A549 (cell line): Measurements from ENCODE around the gene MED1. TPM values are rescaled to one million over a fixed set of nuclear protein-coding genes. Genes with fewer than 3 reads are reported as not detected.

Source experiments
- ATAC-seq, 2 experiments: fragments of 200-7000 bp in 1 of 2; fragments of >200 bp in 1 of 2; cut with Nextera tagmentation in 1 of 2; cut with Tn5 transposase in 1 of 2; 3 replicates each; pipeline versions ENCODE4 v1.8.0 to v1.9.1; 2018 to 2020; ENCODE audit warnings: mild to moderate bottlenecking in 1 of 2, moderate library complexity in 1 of 2
- CTCF ChIA-PET: fragments of 300-600 bp; sonication (Branson Sonifier 250); formaldehyde crosslinking; extraction: SDS; loops from one replicate; lab custom pipeline; 2021; ENCODE audit warnings: antibody characterized with exemption, inconsistent platforms; lab: Yijun Ruan, JAX
- POLR2A ChIA-PET: fragments of 350-600 bp; formaldehyde crosslinking; extraction: SDS; loops from one replicate; lab custom pipeline; 2021; ENCODE audit warnings: antibody characterized with exemption, inconsistent platforms; lab: Yijun Ruan, JAX
- DNase-seq, 2 experiments: peaks; one replicate each; pipeline versions ENCODE4 v3.0.0 to v3.0.0-alpha.2; 2011 to 2016; ENCODE audit warnings: low read depth in 1 of 2, low spot score in 1 of 2
- FAIRE-seq: peaks from 2 replicates; lab custom pipeline; 2011; peaks lifted over from hg19 to GRCh38; lab: Jason Lieb, UNC
- H3K27ac ChIP-seq, 2 experiments: fragments of >200 bp; sonication (Bioruptor Twin); formaldehyde crosslinking; 3 replicates each; pipeline ENCODE4 v1.5.1; 2016 to 2017
- H3K4me1 ChIP-seq: fragments of >200 bp; sonication (Bioruptor Twin); formaldehyde crosslinking; 3 replicates; pipeline ENCODE4 v1.6.1; 2016
- H3K4me2 ChIP-seq: fragments of >200 bp; sonication (Bioruptor Twin); formaldehyde crosslinking; 3 replicates; pipeline ENCODE4 v1.6.1; 2016
- H3K4me3 ChIP-seq: fragments of >200 bp; sonication (Bioruptor Twin); formaldehyde crosslinking; 3 replicates; pipeline ENCODE4 v1.5.1; 2016
- H3K9me3 ChIP-seq: fragments of >200 bp; sonication (Bioruptor Twin); formaldehyde crosslinking; 3 replicates; pipeline ENCODE4 v1.6.1; 2016
- ATOH8 ChIP-seq: fragments of 250-450 bp; sonication (Bioruptor Pico); IDR thresholded peaks from 2 replicates; pipeline ENCODE4 v1.5.0; 2020; ENCODE audit warnings: low read depth, mild to moderate bottlenecking, moderate library complexity
- CBX2 ChIP-seq: fragments of 200-600 bp; sonication (generic); IDR thresholded peaks from 2 replicates; pipeline ENCODE4 v1.6.1; 2016; ENCODE audit warnings: low read depth, mild to moderate bottlenecking, borderline replicate concordance
- CEBPB ChIP-seq, 2 experiments: fragments of >200 bp in 1 of 2; sonication (Bioruptor Twin) in 1 of 2; formaldehyde crosslinking in 1 of 2; IDR thresholded peaks; 2 replicates each; pipeline ENCODE4 v1.6.1; 2012 to 2016
- CHD4 ChIP-seq: fragments of 200-600 bp; sonication (generic); IDR thresholded peaks from 2 replicates; pipeline ENCODE4 v1.6.1; 2016; ENCODE audit warnings: antibody characterized with exemption, mild to moderate bottlenecking, borderline replicate concordance
- EP300 ChIP-seq, 2 experiments: fragments of >200 bp; sonication (Bioruptor Twin); formaldehyde crosslinking; IDR thresholded peaks; 2 replicates in 1 of 2; 3 replicates in 1 of 2; pipeline ENCODE4 v1.6.1; 2016 to 2017
- FOSL2 ChIP-seq, 2 experiments: fragments of 450-650 bp in 1 of 2; fragments of >200 bp in 1 of 2; sonication (Bioruptor Twin) in 1 of 2; formaldehyde crosslinking; IDR thresholded peaks; 2 replicates each; pipeline versions ENCODE4 v1.5.0 to v1.6.1; 2016 to 2020; ENCODE audit warnings: mild to moderate bottlenecking in 1 of 2, moderate library complexity in 1 of 2
- HDAC2 ChIP-seq: fragments of 200-600 bp; sonication (generic); IDR thresholded peaks from 2 replicates; pipeline ENCODE4 v1.6.1; 2016
- HMGXB4 ChIP-seq: fragments of 250-450 bp; sonication (Bioruptor Pico); IDR thresholded peaks from 2 replicates; pipeline ENCODE4 v1.5.0; 2021; ENCODE audit warnings: mild to moderate bottlenecking, moderate library complexity, borderline replicate concordance
- HOXB13 ChIP-seq: fragments of 250-450 bp; sonication (Bioruptor Pico); IDR thresholded peaks from 2 replicates; pipeline ENCODE4 v1.5.0; 2020; ENCODE audit warnings: low read depth, mild to moderate bottlenecking, moderate library complexity
- JUN ChIP-seq, 2 experiments: fragments of >200 bp; sonication (Bioruptor Twin); formaldehyde crosslinking; IDR thresholded peaks; 2 replicates in 1 of 2; 3 replicates in 1 of 2; pipeline ENCODE4 v1.6.1; 2016 to 2017
- JUNB ChIP-seq: fragments of >200 bp; sonication (Bioruptor Twin); formaldehyde crosslinking; IDR thresholded peaks from 2 replicates; pipeline ENCODE4 v1.6.1; 2016
- KDM1A ChIP-seq: fragments of 200-600 bp; sonication (generic); IDR thresholded peaks from 2 replicates; pipeline ENCODE4 v1.6.1; 2016; ENCODE audit warnings: low read depth, mild to moderate bottlenecking
- MAFK ChIP-seq: fragments of 450-650 bp; IDR thresholded peaks from 2 replicates; pipeline ENCODE4 v1.6.1; 2014; ENCODE audit not compliant: partially characterized antibody
- MYC ChIP-seq: IDR thresholded peaks from 2 replicates; pipeline ENCODE4 v1.6.1; 2012; ENCODE audit warnings: mild to moderate bottlenecking, inconsistent platforms, low read length, improper control_type of control experiment, borderline replicate concordance
- NR3C1 ChIP-seq: fragments of >200 bp; sonication (Bioruptor Twin); formaldehyde crosslinking; IDR thresholded peaks from 3 replicates; pipeline ENCODE4 v1.6.1; 2017
- PBX3 ChIP-seq: IDR thresholded peaks from 2 replicates; pipeline ENCODE4 v1.6.1; 2012
- PHF8 ChIP-seq: fragments of 200-600 bp; sonication (generic); IDR thresholded peaks from 2 replicates; pipeline ENCODE4 v1.6.1; 2016; ENCODE audit warnings: low read depth, mild to moderate bottlenecking, antibody characterized with exemption, moderate library complexity, borderline replicate concordance
- RCOR1 ChIP-seq: fragments of 150-350 bp; IDR thresholded peaks from 2 replicates; pipeline ENCODE4 v1.6.1; 2014; ENCODE audit warnings: antibody characterized with exemption, low read length, low read depth
- RFX5 ChIP-seq: fragments of 450-650 bp; IDR thresholded peaks from 2 replicates; pipeline ENCODE4 v1.7.1; 2014; ENCODE audit warnings: antibody characterized with exemption, mild to moderate bottlenecking, moderate library complexity
- TP53 ChIP-seq: fragments of 250-450 bp; sonication (Bioruptor Pico); IDR thresholded peaks from 2 replicates; pipeline ENCODE4 v1.5.0; 2021; ENCODE audit warnings: mild to moderate bottlenecking, moderate library complexity
- ZC3H11A ChIP-seq: fragments of 450-650 bp; IDR thresholded peaks from 2 replicates; pipeline ENCODE4 v1.6.1; 2014; ENCODE audit warnings: antibody characterized with exemption, mild to moderate bottlenecking
- ZSCAN20 ChIP-seq: fragments of 250-450 bp; sonication (Bioruptor Pico); IDR thresholded peaks from 2 replicates; pipeline ENCODE4 v1.8.0; 2022; ENCODE audit warnings: mild to moderate bottlenecking, moderate library complexity
- whole genome bisulfite sequencing: methylation state at CpG from one replicate; pipeline ENCODE4 v1.1.6; 2017; ENCODE audit errors: missing lambda C conversion rate; 5-methylcytosine and 5-hydroxymethylcytosine counted together
- polyA plus RNA-seq, 4 experiments: library from polyadenylated mRNA; depleted of rRNA in 3 of 4; stranded (reverse); fragments of >200 nt; fragmentation: RNase III in 1 of 4; extraction: RNeasy Plus Mini Kit Qiagen cat#74134 plus additional on column Dnase treatment in 1 of 4; gene quantifications; 2 replicates in 3 of 4; 3 replicates in 1 of 4; pipeline ENCODE4 v1.2.3, GENCODE V29; 2011 to 2017
- TF ChIP-seq, protein P1 (sequence below): fragments of 200-600 bp; sonication (generic); IDR thresholded peaks from 2 replicates; pipeline ENCODE4 v1.6.1; 2016; ENCODE audit warnings: antibody characterized with exemption, mild to moderate bottlenecking, moderate library complexity

Gene MED1
- polyA plus RNA-seq, 2 of the 4 experiments (the other 2 are of a cell fraction), result 33.8 to 76.2 TPM

DNA sequence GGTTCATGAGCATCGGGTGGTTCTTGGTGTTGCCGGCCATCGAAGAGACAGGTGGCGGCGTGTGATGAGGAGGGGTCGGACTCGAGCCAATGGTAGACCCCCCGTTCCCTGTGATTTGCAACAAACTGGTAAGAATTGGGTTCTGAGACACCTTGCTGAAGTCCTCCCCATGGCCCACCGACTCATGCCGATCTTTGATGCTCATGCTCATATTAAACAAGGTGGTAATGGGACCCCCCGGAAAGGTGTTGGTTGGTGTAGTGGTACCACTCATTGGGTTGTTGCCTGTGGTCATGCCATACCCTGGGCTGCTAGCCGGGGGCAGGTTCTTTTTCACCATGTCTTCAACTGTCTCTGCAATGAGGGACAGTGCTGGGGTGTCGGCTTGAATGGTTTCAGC, 40.8 kb downstream of the MED1 start:
- DNase-seq (no peak), FAIRE-seq (no peak)
- CTCF ChIA-PET, result no interaction called here
- POLR2A ChIA-PET, result interaction anchor here (0.5 kb wide), 1 partner anchor 12 kb away, joined by 3 read pairs; no protein-coding TSS in a partner anchor
- WGBS, result 97% methylated on average over 13 of the region's 13 CpGs
- Histone ChIP-seq H3K4me2 (no peak overlapping the region), H3K27ac (no peak overlapping the region), H3K4me3 (no peak overlapping the region), H3K4me1 (peaks cover 27% of the 10 kb centered on the region), H3K9me3 (no peaks in the 10 kb centered on the region)
- TF ChIP-seq ZSCAN20 (CRISPR knock-in tag) (no peak), MAFK (no peak)
- TF ChIP-seq, all 56 proteins: peak for 0
- no peak for ATAC-seq

GRCh38 chr17:39408360-39408759, 42.7 kb downstream of the MED1 start:
- ATAC-seq (no peak), FAIRE-seq (no peak), DNase-seq (no peak)
- 76% methylated on average over 2 of the region's 2 CpGs for WGBS
- no peak overlapping the region for H3K4me2 ChIP-seq
- peaks cover 44% of the 10 kb centered on the region for H3K4me1 ChIP-seq
- H3K27ac ChIP-seq, result no peak overlapping the region
- CTCF ChIA-PET, result interaction anchor here (0.6 kb wide), 1 partner anchor 395 kb away, joined by 4 read pairs; no protein-coding TSS in a partner anchor
- POLR2A ChIA-PET, result no interaction called here
- TF ChIP-seq HOXB13 (CRISPR knock-in tag), result no peak
- TF ChIP-seq EP300 (IDR thresholded peaks at IDR 0.05), result no peak
- TF ChIP-seq PHF8, result no peak
- TF ChIP-seq RCOR1, result no peak
- TF ChIP-seq MYC, result no peak
- no peak for TF ChIP-seq KDM1A
- TF ChIP-seq ZC3H11A, result no peak
- no peak for TF ChIP-seq TP53
- no peak for TF ChIP-seq JUN (IDR thresholded peaks at IDR 0.05)
- TF ChIP-seq MAFK, result no peak
- TF ChIP-seq CBX2, result no peak
- TF ChIP-seq HMGXB4 (CRISPR knock-in tag), result no peak
- TF ChIP-seq HDAC2, result no peak
- TF ChIP-seq JUNB, result no peak
- TF ChIP-seq FOSL2 (IDR thresholded peaks at IDR 0.05), result no peak
- no peak for TF ChIP-seq FOSL2 (CRISPR knock-in tag; IDR thresholded peaks at IDR 0.05)
- TF ChIP-seq, protein P1, sequence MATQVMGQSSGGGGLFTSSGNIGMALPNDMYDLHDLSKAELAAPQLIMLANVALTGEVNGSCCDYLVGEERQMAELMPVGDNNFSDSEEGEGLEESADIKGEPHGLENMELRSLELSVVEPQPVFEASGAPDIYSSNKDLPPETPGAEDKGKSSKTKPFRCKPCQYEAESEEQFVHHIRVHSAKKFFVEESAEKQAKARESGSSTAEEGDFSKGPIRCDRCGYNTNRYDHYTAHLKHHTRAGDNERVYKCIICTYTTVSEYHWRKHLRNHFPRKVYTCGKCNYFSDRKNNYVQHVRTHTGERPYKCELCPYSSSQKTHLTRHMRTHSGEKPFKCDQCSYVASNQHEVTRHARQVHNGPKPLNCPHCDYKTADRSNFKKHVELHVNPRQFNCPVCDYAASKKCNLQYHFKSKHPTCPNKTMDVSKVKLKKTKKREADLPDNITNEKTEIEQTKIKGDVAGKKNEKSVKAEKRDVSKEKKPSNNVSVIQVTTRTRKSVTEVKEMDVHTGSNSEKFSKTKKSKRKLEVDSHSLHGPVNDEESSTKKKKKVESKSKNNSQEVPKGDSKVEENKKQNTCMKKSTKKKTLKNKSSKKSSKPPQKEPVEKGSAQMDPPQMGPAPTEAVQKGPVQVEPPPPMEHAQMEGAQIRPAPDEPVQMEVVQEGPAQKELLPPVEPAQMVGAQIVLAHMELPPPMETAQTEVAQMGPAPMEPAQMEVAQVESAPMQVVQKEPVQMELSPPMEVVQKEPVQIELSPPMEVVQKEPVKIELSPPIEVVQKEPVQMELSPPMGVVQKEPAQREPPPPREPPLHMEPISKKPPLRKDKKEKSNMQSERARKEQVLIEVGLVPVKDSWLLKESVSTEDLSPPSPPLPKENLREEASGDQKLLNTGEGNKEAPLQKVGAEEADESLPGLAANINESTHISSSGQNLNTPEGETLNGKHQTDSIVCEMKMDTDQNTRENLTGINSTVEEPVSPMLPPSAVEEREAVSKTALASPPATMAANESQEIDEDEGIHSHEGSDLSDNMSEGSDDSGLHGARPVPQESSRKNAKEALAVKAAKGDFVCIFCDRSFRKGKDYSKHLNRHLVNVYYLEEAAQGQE, result no peak
- TF ChIP-seq, all 56 proteins: peak for 0
- Histone ChIP-seq H3K9me3 (no peaks in the 10 kb centered on the region), H3K4me3 (no peak overlapping the region)

DNA sequence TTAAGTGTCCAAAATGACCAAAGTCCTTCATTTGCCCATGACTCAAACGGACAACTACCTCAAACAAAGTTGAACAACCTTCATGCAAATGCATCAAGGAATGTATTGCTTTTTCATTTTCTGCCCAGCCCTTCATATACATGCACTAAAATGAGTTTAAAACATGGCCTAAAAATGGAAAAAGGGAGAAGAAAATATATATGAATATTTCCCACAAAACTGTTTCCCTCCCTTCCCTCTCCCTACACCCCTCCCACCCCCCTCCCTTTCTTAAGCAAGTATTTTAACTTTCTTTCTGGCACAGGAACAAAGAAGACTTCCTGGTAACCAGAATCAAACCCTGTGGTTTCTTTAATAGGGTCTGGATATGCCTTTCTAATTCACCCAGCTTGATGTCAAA, 44.1 kb downstream of the MED1 start:
- 16% methylated on average over 1 of the region's 1 CpG for WGBS
- Histone ChIP-seq H3K4me2 (peak overlapping the region; percentile 64), H3K27ac (peak overlapping the region in 1 of 2 experiments; percentile 81; a peak in 3 of 6 replicates), H3K9me3 (no peaks in the 10 kb centered on the region), H3K4me1 (peaks cover 47% of the 10 kb centered on the region), H3K4me3 (no peak overlapping the region)
- POLR2A ChIA-PET, result no interaction called here
- no peak for FAIRE-seq
- ATAC-seq, result no peak
- CTCF ChIA-PET, result interaction anchor here (1.4 to 2.0 kb wide), 2 partner anchors 16 to 20 kb away, joined by 3 to 6 read pairs; no protein-coding TSS in a partner anchor
- DNase-seq, result no peak
- TF ChIP-seq CBX2 (no peak), PBX3 (no peak), CHD4 (no peak), HOXB13 (CRISPR knock-in tag) (no peak), RFX5 (no peak), NR3C1 (no peak), CEBPB (IDR thresholded peaks at IDR 0.05) (no peak), ATOH8 (no peak)
- TF ChIP-seq, protein P1, result no peak
